Chondrocyte (in vitro differentiated cells): ENCODE measurements around the gene DLGAP4. TPM values are rescaled to one million over a fixed set of nuclear protein-coding genes. Genes with fewer than 3 reads are reported as not detected.

Experiments used
- DNase-seq: peaks from one replicate; pipeline ENCODE4 v3.0.0; 2021; ENCODE audit warnings: mixed read lengths, low spot score
- H3K27ac Mint-ChIP-seq: one replicate; pipeline ENCODE4 v1.8.0; 2021; ENCODE audit warnings: mild to moderate bottlenecking, moderate library complexity, mixed read lengths; ENCODE audit not compliant: unreplicated experiment
- H3K27me3 Mint-ChIP-seq: 2 replicates; pipeline ENCODE4 v1.8.0; 2021; ENCODE audit warnings: low read depth, mixed read lengths
- H3K36me3 Mint-ChIP-seq: 2 replicates; pipeline ENCODE4 v1.8.0; 2021; ENCODE audit warnings: low read depth, mixed read lengths
- H3K4me1 Mint-ChIP-seq: 2 replicates; pipeline ENCODE4 v1.8.0; 2021; ENCODE audit warnings: low read depth, mild to moderate bottlenecking, mixed read lengths
- H3K4me3 Mint-ChIP-seq: one replicate; pipeline ENCODE4 v1.8.0; 2021; ENCODE audit warnings: mild to moderate bottlenecking, moderate library complexity, mixed read lengths; ENCODE audit not compliant: unreplicated experiment
- H3K9me3 Mint-ChIP-seq: 2 replicates; pipeline ENCODE4 v1.8.0; 2021; ENCODE audit warnings: low read depth, mixed read lengths
- total RNA-seq: library from RNA; stranded (reverse); gene quantifications from 3 replicates; pipeline ENCODE4 v1.2.1, GENCODE V29; 2021
- TF ChIP-seq, protein P1 (sequence below): fragments of 200-600 bp; sonication (generic); IDR thresholded peaks from 2 replicates; pipeline ENCODE4 v1.5.0; 2021; ENCODE audit warnings: antibody characterized with exemption, mild to moderate bottlenecking, moderate library complexity

DLGAP4 gene
- total RNA-seq, 1 donor from 2014 or later: 161 TPM

DNA sequence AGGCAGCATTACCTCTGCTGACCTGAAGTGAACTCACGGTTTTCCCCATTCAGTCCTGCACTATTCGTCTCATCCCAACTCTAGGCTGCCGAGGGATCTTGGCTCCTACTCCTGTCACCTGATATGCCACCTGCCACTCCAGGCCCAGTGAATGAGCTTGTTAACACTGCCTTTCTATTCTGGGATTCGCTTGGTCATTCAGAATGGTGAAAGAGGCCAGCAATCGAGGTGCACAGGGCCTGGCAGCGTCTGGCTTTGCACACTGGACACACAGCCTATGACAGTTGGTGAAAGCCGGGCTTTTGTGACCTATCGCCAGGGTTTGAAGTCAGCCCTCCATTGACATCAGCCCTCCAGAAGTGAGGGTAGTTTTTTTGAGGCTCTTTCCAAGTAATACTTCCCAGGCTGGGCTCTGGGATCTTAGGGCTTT is 175.9 kb downstream of the DLGAP4 start:
- Mint-ChIP-seq H3K27me3 (no peaks in the 10 kb centered on the region), H3K4me1 (peaks cover 85% of the 10 kb centered on the region), H3K36me3 (peaks cover 9% of the 10 kb centered on the region), H3K27ac (peak overlapping the region; percentile 89), H3K9me3 (no peaks in the 10 kb centered on the region), H3K4me3 (no peak overlapping the region)
- no peak for DNase-seq
- TF ChIP-seq, protein P1, sequence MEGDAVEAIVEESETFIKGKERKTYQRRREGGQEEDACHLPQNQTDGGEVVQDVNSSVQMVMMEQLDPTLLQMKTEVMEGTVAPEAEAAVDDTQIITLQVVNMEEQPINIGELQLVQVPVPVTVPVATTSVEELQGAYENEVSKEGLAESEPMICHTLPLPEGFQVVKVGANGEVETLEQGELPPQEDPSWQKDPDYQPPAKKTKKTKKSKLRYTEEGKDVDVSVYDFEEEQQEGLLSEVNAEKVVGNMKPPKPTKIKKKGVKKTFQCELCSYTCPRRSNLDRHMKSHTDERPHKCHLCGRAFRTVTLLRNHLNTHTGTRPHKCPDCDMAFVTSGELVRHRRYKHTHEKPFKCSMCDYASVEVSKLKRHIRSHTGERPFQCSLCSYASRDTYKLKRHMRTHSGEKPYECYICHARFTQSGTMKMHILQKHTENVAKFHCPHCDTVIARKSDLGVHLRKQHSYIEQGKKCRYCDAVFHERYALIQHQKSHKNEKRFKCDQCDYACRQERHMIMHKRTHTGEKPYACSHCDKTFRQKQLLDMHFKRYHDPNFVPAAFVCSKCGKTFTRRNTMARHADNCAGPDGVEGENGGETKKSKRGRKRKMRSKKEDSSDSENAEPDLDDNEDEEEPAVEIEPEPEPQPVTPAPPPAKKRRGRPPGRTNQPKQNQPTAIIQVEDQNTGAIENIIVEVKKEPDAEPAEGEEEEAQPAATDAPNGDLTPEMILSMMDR: no peak

DNA sequence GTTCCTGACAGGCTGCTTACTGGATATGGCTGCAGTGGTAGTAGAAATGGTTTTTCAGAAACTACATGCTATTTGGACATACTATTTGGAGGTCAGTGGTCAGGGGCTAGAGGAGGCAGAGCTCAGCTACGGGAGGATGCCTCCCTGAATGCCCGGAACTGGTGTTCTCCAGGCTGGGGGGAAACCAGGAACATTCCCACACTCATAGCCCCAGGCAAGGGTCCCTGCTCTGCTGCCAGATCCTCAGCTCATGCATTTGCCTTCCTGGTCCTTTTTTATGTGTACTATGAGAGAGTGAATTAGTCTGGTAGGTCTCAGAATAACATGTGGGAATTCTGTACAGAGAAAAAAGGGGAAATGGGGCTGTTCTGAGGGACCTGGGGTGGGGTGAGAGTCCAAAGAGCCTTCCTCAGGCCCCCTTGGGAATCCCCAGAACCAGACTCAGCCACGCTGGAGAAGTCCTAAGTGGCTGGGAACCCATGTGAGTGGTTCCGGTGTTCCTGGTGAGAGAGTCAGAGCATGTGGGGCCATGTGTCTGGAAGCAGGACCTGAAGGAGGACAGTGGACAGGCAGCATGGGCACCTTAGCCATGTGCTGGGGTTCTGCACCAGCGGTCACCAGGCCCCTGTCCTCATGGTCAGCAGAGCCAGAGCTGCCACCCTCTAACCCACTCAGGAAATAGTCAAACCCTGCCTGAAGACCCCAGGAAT is 177.2 kb downstream of the DLGAP4 start:
- TF ChIP-seq, protein P1: no peak
- Mint-ChIP-seq H3K36me3 (peaks cover 6% of the 10 kb centered on the region), H3K4me3 (no peak overlapping the region), H3K9me3 (no peaks in the 10 kb centered on the region), H3K27me3 (no peaks in the 10 kb centered on the region), H3K4me1 (peaks cover 83% of the 10 kb centered on the region), H3K27ac (peak overlapping the region; percentile 89)
- no peak for DNase-seq

DNA sequence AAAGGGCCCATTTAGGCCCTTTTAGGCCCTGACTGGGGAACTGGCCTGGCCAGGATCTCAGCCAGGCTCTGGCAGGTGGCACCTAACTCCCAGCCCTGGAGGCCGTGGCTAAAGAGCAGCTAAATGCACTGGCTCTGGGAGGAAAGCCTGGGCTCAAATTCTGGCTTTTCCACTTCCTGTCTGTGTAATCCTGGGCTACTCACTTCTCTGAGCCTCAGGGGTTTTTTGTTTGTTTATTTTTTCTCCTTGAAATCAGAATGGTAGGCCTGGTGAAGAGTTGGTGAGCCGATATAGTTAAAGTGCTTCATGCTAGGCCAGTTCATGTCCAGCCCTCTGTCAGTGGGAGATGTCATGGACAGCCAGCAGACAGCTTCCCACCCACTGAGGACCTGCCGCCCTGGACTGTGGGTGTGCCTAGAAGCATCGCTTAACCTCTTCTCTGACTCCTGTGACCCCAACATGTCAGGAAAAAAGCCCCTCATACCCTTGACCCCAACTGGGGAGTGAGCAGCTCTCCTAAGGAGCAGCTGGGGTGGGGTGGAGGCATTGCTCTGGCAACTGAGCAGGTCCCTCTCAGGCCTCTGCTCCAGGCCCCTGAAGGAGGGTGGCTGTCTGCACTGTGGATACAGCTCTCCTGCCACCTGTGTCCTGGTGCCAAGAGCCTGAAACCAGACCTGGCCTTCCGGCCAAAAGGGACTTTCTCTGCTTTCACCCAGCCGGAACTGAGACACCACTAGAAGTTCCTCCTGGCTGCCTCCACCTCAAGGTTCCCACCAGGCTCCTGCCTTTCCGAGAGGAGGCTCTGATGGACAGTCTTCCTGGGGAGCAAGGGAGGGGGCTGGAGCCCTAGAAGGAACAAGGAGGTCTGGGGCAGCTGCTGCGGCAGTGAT is 178.0 kb downstream of the DLGAP4 start:
- Mint-ChIP-seq H3K27ac (peak overlapping the region; percentile 89), H3K27me3 (no peaks in the 10 kb centered on the region), H3K36me3 (peaks cover 6% of the 10 kb centered on the region), H3K9me3 (no peaks in the 10 kb centered on the region), H3K4me1 (peaks cover 82% of the 10 kb centered on the region), H3K4me3 (no peak overlapping the region)
- no peak for DNase-seq
- TF ChIP-seq, protein P1: no peak

DNA sequence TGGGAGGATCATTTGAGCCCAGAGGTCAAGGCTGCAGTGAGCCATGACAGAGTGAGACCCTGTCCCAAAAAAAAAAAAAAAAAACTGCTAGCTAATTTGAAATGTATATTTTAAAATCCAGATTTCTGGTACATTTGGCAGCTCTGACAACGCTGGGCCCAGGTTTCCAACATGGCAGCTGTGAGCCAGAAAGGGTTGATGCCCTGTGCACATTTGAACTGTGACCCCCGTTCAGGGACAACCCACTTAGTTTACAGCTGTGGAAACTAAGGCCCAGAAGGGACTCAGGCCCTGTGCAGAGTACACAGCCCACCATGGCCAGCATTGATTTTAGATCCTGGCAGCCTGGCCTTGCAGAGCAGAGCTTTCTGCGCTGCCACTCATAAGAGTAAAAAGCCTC is 179.1 kb downstream of the DLGAP4 start:
- no peak for DNase-seq
- Mint-ChIP-seq H3K9me3 (no peaks in the 10 kb centered on the region), H3K27me3 (no peaks in the 10 kb centered on the region), H3K4me1 (peaks cover 81% of the 10 kb centered on the region), H3K36me3 (peaks cover 8% of the 10 kb centered on the region), H3K27ac (peak overlapping the region; percentile 12), H3K4me3 (no peak overlapping the region)
- TF ChIP-seq, protein P1: no peak

DNA sequence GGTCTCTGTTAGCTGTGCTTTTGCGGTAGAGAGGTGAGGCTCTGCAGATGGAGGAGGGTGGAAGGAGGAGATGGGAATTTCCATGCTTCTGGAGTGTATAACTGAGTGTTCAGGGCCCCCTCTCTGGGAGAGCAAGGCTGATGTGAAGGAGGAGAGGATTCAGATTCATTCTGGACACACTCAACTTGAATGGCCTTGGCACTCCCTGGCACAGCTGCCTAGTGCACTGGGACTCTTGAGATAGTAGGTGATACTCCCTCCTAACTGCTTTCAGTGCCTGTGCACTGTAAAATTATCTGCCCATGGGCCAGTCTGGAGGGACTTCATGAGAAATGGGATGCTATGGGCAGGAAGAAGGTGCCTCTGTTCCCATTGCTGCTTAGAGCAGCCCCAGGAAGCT is 180.9 kb downstream of the DLGAP4 start:
- DNase-seq: no peak
- no peaks in the 10 kb centered on the region for H3K27me3 Mint-ChIP-seq
- peaks cover 79% of the 10 kb centered on the region for H3K4me1 Mint-ChIP-seq
- TF ChIP-seq, protein P1: no peak
- H3K36me3 Mint-ChIP-seq: peaks cover 5% of the 10 kb centered on the region
- H3K4me3 Mint-ChIP-seq: no peak overlapping the region
- no peaks in the 10 kb centered on the region for H3K9me3 Mint-ChIP-seq
- H3K27ac Mint-ChIP-seq: peak overlapping the region; percentile 27
